GM12892 (cell line): ENCODE results near the gene ITK.

Experiments
- POLR2A ChIP-seq: IDR thresholded peaks from 2 replicates; pipeline ENCODE4 v1.6.1; 2011; ENCODE audit warnings: low read depth, low read length, control low read depth
- POLR2AphosphoS5 ChIP-seq: IDR thresholded peaks from 2 replicates; pipeline ENCODE4 v1.6.1; 2011; ENCODE audit warnings: low read depth, low read length, control low read depth

- TF ChIP-seq POLR2AphosphoS5 (no peak), POLR2A (no peak)
Observed at GRCh38 chr5:157198277-157198986, 17.8 kb downstream of the ITK start.
